ENCODE measurements around the gene DGKH. TPM values are rescaled to one million over a fixed set of nuclear protein-coding genes. Genes with fewer than 3 reads are reported as not detected.

DGKH gene
- total RNA-seq, 1 experiment from 2014 or later, result 9.2 TPM

- no peak for ATAC-seq
- CTCF ChIA-PET, result no interaction called here
- H3K4me2 ChIP-seq (ENCODE audit: low read length), result no peak overlapping the region
- DNase-seq (ENCODE audit: low read depth, low spot score), result no peak
- no TSS peak for BruUV-seq (replicated peaks)
- H3K4me1 ChIP-seq (ENCODE audit: control insufficient read depth in 1 of 2, insufficient read depth in 2 of 2, low read length in 2 of 2), result no peaks in the 10 kb centered on the region
- no peaks in the 10 kb centered on the region for H3K79me2 ChIP-seq (ENCODE audit: insufficient read depth, low read length)
- TF ChIP-seq SIN3A (IDR thresholded peaks at IDR 0.05; ENCODE audit: low read depth), result no peak
- TF ChIP-seq EZH2phosphoT487 (IDR thresholded peaks at IDR 0.05; ENCODE audit: borderline replicate concordance), result no peak
- TF ChIP-seq JUND (IDR thresholded peaks at IDR 0.05), result no peak
- no peak for TF ChIP-seq ZFX (IDR thresholded peaks at IDR 0.05)
- TF ChIP-seq MAX (IDR thresholded peaks at IDR 0.05), result no peak
- no peaks in the 10 kb centered on the region for H3K27me3 ChIP-seq (ENCODE audit: insufficient read depth, low read length)
- no peaks in the 10 kb centered on the region for H4K20me1 ChIP-seq (ENCODE audit: insufficient read depth)
- no peak overlapping the region for H3K27ac ChIP-seq (ENCODE audit: low read depth, low read length)
- H2AFZ ChIP-seq (ENCODE audit: low read depth, low read length, poor library complexity, severe bottlenecking), result no peak overlapping the region
- H3K36me3 ChIP-seq (ENCODE audit: control insufficient read depth in 1 of 2, insufficient read depth in 2 of 2, low read length in 2 of 2), result no peaks in the 10 kb centered on the region
- H3K9ac ChIP-seq (ENCODE audit: low read length), result no peak overlapping the region
- H3K9me3 ChIP-seq (ENCODE audit: control insufficient read depth in 1 of 2, insufficient read depth in 1 of 2, low read depth in 1 of 2, low read length in 2 of 2), result no peaks in the 10 kb centered on the region
- POLR2A ChIA-PET, result no interaction called here
- no peaks in the 10 kb centered on the region for H3K9me2 ChIP-seq (ENCODE audit: insufficient read depth)
- no peak overlapping the region for H3K4me3 ChIP-seq (replicated peaks in 1 of 2; ENCODE audit: low read depth in 1 of 2, low read length in 2 of 2)
- intact Hi-C loops (cut with micrococcal nuclease), result no loop called here
- RAD21 ChIA-PET (ENCODE audit: low non-redundant PET in 1 of 2, low total read pairs in 2 of 2, uncharacterized antibody in 2 of 2, unreplicated experiment in 2 of 2), result no interaction called here
Observed at GRCh38 chr13:42002066-42002465, 46.4 kb upstream of the DGKH start.

GRCh38 chr13:42007844-42008243 is 40.6 kb upstream of the DGKH start:
- Histone ChIP-seq H3K4me1 (ENCODE audit: control insufficient read depth in 1 of 2, insufficient read depth in 2 of 2, low read length in 2 of 2) (no peaks in the 10 kb centered on the region), H3K9me3 (ENCODE audit: control insufficient read depth in 1 of 2, insufficient read depth in 1 of 2, low read depth in 1 of 2, low read length in 2 of 2) (no peaks in the 10 kb centered on the region), H3K4me3 (replicated peaks in 1 of 2; ENCODE audit: low read depth in 1 of 2, low read length in 2 of 2) (no peak overlapping the region), H3K9ac (ENCODE audit: low read length) (no peak overlapping the region), H3K36me3 (ENCODE audit: control insufficient read depth in 1 of 2, insufficient read depth in 2 of 2, low read length in 2 of 2) (no peaks in the 10 kb centered on the region), H2AFZ (ENCODE audit: low read depth, low read length, poor library complexity, severe bottlenecking) (no peak overlapping the region), H3K79me2 (ENCODE audit: insufficient read depth, low read length) (no peaks in the 10 kb centered on the region), H3K27ac (ENCODE audit: low read depth, low read length) (no peak overlapping the region), H4K20me1 (ENCODE audit: insufficient read depth) (no peaks in the 10 kb centered on the region), H3K9me2 (ENCODE audit: insufficient read depth) (no peaks in the 10 kb centered on the region), H3K27me3 (ENCODE audit: insufficient read depth, low read length) (no peaks in the 10 kb centered on the region), H3K4me2 (ENCODE audit: low read length) (no peak overlapping the region)
- no TSS peak for BruUV-seq (replicated peaks)
- no peak for TF ChIP-seq EZH2phosphoT487 (IDR thresholded peaks at IDR 0.05; ENCODE audit: borderline replicate concordance)
- no peak for TF ChIP-seq EGR1 (IDR thresholded peaks at IDR 0.05; ENCODE audit: low read depth)
- no peak for TF ChIP-seq EZH2 (IDR thresholded peaks at IDR 0.05)
- no peak for TF ChIP-seq MAX (IDR thresholded peaks at IDR 0.05)
- TF ChIP-seq, protein P1, sequence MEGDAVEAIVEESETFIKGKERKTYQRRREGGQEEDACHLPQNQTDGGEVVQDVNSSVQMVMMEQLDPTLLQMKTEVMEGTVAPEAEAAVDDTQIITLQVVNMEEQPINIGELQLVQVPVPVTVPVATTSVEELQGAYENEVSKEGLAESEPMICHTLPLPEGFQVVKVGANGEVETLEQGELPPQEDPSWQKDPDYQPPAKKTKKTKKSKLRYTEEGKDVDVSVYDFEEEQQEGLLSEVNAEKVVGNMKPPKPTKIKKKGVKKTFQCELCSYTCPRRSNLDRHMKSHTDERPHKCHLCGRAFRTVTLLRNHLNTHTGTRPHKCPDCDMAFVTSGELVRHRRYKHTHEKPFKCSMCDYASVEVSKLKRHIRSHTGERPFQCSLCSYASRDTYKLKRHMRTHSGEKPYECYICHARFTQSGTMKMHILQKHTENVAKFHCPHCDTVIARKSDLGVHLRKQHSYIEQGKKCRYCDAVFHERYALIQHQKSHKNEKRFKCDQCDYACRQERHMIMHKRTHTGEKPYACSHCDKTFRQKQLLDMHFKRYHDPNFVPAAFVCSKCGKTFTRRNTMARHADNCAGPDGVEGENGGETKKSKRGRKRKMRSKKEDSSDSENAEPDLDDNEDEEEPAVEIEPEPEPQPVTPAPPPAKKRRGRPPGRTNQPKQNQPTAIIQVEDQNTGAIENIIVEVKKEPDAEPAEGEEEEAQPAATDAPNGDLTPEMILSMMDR (IDR thresholded peaks at IDR 0.05 in 2 of 3, conservative IDR thresholded peaks at IDR 0.05 in 1 of 3; ENCODE audit: borderline replicate concordance in 1 of 3, insufficient read depth in 1 of 3, low read depth in 2 of 3, low read length in 2 of 3), result no peak
- TF ChIP-seq SRF (IDR thresholded peaks at IDR 0.05; ENCODE audit: low read depth), result no peak
- no peak for TF ChIP-seq SP1 (IDR thresholded peaks at IDR 0.05; ENCODE audit: low read depth)
- no peak for TF ChIP-seq ZBTB33 (IDR thresholded peaks at IDR 0.05; ENCODE audit: extremely low read depth, insufficient replicate concordance, low read length)
- ChIA-PET RAD21 (ENCODE audit: low non-redundant PET in 1 of 2, low total read pairs in 2 of 2, uncharacterized antibody in 2 of 2, unreplicated experiment in 2 of 2) (no interaction called here), POLR2A (no interaction called here), CTCF (no interaction called here)
- intact Hi-C loops (cut with micrococcal nuclease), result no loop called here
- DNase-seq (ENCODE audit: low read depth, low spot score) (no peak), ATAC-seq (no peak)

Measured in HCT116 (cell line).